WERI-Rb-1 (cell line): ENCODE results near the gene KRTAP5-4.

Experiments
- DNase-seq: peaks from one replicate; pipeline ENCODE4 v3.0.0-alpha.2; 2020
- H3K27ac ChIP-seq: fragments of 250-450 bp; sonication (Bioruptor Pico); 2 replicates; pipeline ENCODE4 v1.5.1; 2020; ENCODE audit warnings: mild to moderate bottlenecking, moderate library complexity
- H3K27me3 ChIP-seq: fragments of 250-450 bp; sonication (Bioruptor Pico); 2 replicates; pipeline ENCODE4 v1.5.1; 2021; ENCODE audit warnings: mild to moderate bottlenecking, low read depth, moderate library complexity; ENCODE audit not compliant: insufficient read depth, severe bottlenecking
- H3K36me3 ChIP-seq: fragments of 250-450 bp; sonication (Bioruptor Pico); 2 replicates; pipeline ENCODE4 v1.5.1; 2020; ENCODE audit warnings: mild to moderate bottlenecking, moderate library complexity
- H3K4me3 ChIP-seq: 2 replicates; pipeline ENCODE4 v1.5.1; 2011; ENCODE audit warnings: low read depth, mild to moderate bottlenecking, control low read depth, low read length
- H3K9me3 ChIP-seq: fragments of 250-450 bp; sonication (Bioruptor Pico); 2 replicates; pipeline ENCODE4 v1.5.1; 2021; ENCODE audit warnings: mild to moderate bottlenecking, moderate library complexity; ENCODE audit not compliant: severe bottlenecking
- CTCF ChIP-seq: IDR thresholded peaks from 2 replicates; pipeline ENCODE4 v1.5.1; 2011; ENCODE audit warnings: low read depth, mild to moderate bottlenecking, control low read depth, inconsistent platforms, low read length

Gene KRTAP5-4

GRCh38 chr11:1653541-1654387, 31.8 kb upstream of the KRTAP5-4 start:
- Histone ChIP-seq H3K27ac (no peak overlapping the region), H3K9me3 (no peaks in the 10 kb centered on the region), H3K27me3 (peaks cover 93% of the 10 kb centered on the region), H3K4me3 (no peak overlapping the region), H3K36me3 (no peaks in the 10 kb centered on the region)
- no peak for TF ChIP-seq CTCF
- DNase-seq: no peak

- Histone ChIP-seq H3K9me3 (no peaks in the 10 kb centered on the region), H3K36me3 (no peaks in the 10 kb centered on the region), H3K27me3 (peaks cover 96% of the 10 kb centered on the region), H3K27ac (no peak overlapping the region), H3K4me3 (no peak overlapping the region)
- DNase-seq: peak; percentile 60
- TF ChIP-seq CTCF: peak; percentile 79
Measured at GRCh38 chr11:1652771-1653540, 31.0 kb upstream of the KRTAP5-4 start.

- H3K36me3 ChIP-seq: no peaks in the 10 kb centered on the region
- no peak for TF ChIP-seq CTCF
- peaks cover 94% of the 10 kb centered on the region for H3K27me3 ChIP-seq
- no peak overlapping the region for H3K27ac ChIP-seq
- no peak for DNase-seq
- no peak overlapping the region for H3K4me3 ChIP-seq
- H3K9me3 ChIP-seq: no peaks in the 10 kb centered on the region
Measured at GRCh38 chr11:1652442-1652770, 30.5 kb upstream of the KRTAP5-4 start.

GRCh38 chr11:1652026-1652425, 30.1 kb upstream of the KRTAP5-4 start:
- Histone ChIP-seq H3K27me3 (peaks cover 94% of the 10 kb centered on the region), H3K36me3 (no peaks in the 10 kb centered on the region), H3K4me3 (no peak overlapping the region), H3K27ac (no peak overlapping the region), H3K9me3 (no peaks in the 10 kb centered on the region)
- no peak for TF ChIP-seq CTCF
- DNase-seq: no peak

- H3K36me3 ChIP-seq: no peaks in the 10 kb centered on the region
- no peak for TF ChIP-seq CTCF
- peaks cover 96% of the 10 kb centered on the region for H3K27me3 ChIP-seq
- H3K9me3 ChIP-seq: no peaks in the 10 kb centered on the region
- no peak for DNase-seq
- H3K27ac ChIP-seq: no peak overlapping the region
- H3K4me3 ChIP-seq: no peak overlapping the region
Measured at GRCh38 chr11:1651411-1651980, 29.6 kb upstream of the KRTAP5-4 start.
